Measurements from ENCODE around the gene WRNIP1. TPM values are rescaled to one million over a fixed set of nuclear protein-coding genes. Genes with fewer than 3 reads are reported as not detected.

WRNIP1 gene
- total and polyA plus RNA-seq, 2 of the 13 experiments (the other 11 are each of a cell fraction or from before 2014, with no cell fraction given) = 77.7 to 90.3 TPM

DNA sequence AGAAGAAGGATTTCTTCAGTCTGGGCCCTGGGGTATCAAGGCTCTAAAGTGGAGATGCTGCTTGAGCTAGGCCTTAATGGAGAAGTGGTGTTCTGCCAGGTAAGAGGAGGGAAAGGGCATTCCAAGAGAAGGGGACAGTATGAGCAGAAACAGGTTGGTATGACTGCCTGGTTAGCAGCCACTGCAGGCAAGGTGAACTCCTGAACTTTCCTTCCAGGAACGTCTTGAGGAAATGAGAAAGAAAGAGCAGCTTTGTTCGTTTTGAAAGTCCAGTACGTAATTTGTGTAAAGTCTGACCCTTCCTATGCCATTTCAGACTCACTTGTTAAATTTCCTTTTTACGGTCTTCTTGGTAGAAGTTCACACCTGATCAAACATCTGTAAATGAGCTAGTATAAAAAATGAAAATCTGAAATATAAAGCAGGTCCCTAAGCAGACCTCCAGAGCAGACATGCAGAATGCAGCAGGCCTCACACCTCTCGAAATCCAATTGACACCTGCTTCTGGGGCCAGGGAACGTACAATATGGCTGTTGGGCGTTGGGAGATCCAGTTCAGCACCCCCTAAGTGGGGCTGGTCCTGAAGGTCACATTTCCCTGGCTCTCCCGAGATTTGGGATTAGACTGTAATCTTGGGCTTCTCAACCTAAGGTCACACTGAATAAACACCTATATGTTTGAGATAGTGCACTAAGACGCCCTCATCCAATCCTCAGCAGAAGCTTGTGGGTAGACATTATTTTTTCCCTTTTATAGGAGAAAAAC, 48.1 kb upstream of the WRNIP1 start:
- no peaks in the 10 kb centered on the region for H3K36me3 ChIP-seq (replicated peaks in 1 of 2; ENCODE audit: control insufficient read depth in 1 of 2, insufficient read depth in 2 of 2, low read length in 2 of 2)
- H3K27me3 ChIP-seq (ENCODE audit: control insufficient read depth in 1 of 2, insufficient read depth in 2 of 2, low read length in 2 of 2) = no peaks in the 10 kb centered on the region; a peak in 1 of 5 replicates
- BruUV-seq (replicated peaks) = no TSS peak
- ChIA-PET CTCF (ENCODE audit: low intra/inter-chr PET ratio, low total read pairs) (no interaction called here), POLR2A (no interaction called here)
- H4K20me1 ChIP-seq (ENCODE audit: insufficient read depth, low read length) = no peaks in the 10 kb centered on the region
- H3K27ac ChIP-seq (ENCODE audit: extremely low read length, insufficient read depth, low read length) = no peak overlapping the region
- H3K4me1 ChIP-seq (ENCODE audit: insufficient read depth, low read length) = peaks cover 14% of the 10 kb centered on the region
- DNase-seq (ENCODE audit: low spot score) (no peak), ATAC-seq (no peak), FAIRE-seq (no peak)
- H3K9me3 ChIP-seq (ENCODE audit: low read length) = no peaks in the 10 kb centered on the region
- H3K4me3 ChIP-seq (replicated peaks in 1 of 3; ENCODE audit: insufficient read depth in 1 of 3, low read depth in 2 of 3, low read length in 3 of 3) = no peak overlapping the region
- intact Hi-C loops (cut with micrococcal nuclease; ENCODE audit: unreplicated experiment) = no loop called here
- in situ Hi-C loops (cut with HindIII; ENCODE audit: extremely low pct_ligation_motif_present, low pct_unique_long_range_greater_than_20kb) = no loop called here
- H2AFZ ChIP-seq (ENCODE audit: low read length) = no peak overlapping the region
- no peak overlapping the region for H3K9ac ChIP-seq (ENCODE audit: insufficient read depth, low read depth, low read length)
- no peak overlapping the region for H3K4me2 ChIP-seq (ENCODE audit: low read depth, low read length)
- WGBS (ENCODE audit: low lambda C conversion rate) = 45% methylated on average over 9 of the region's 9 CpGs
- no peaks in the 10 kb centered on the region for H3K79me2 ChIP-seq (ENCODE audit: insufficient read depth, low read length)
- TF ChIP-seq FOXA3 (CRISPR knock-in tag; IDR thresholded peaks at IDR 0.05) (no peak), ZSCAN22 (CRISPR knock-in tag; IDR thresholded peaks at IDR 0.05) (no peak), HNRNPL (IDR thresholded peaks at IDR 0.05; ENCODE audit: low read depth, low read length) (no peak), KMT2B (CRISPR knock-in tag; IDR thresholded peaks at IDR 0.05) (no peak), ZNF552 (CRISPR knock-in tag; IDR thresholded peaks at IDR 0.05; ENCODE audit: borderline replicate concordance) (no peak), EHMT2 (IDR thresholded peaks at IDR 0.05; ENCODE audit: borderline replicate concordance, low read depth, low read length) (no peak), ZNF12 (CRISPR knock-in tag; IDR thresholded peaks at IDR 0.05) (no peak), MEIS2 (CRISPR knock-in tag; IDR thresholded peaks at IDR 0.05) (no peak), ZNF747 (CRISPR knock-in tag; IDR thresholded peaks at IDR 0.05; ENCODE audit: borderline replicate concordance) (no peak), CHD2 (IDR thresholded peaks at IDR 0.05; ENCODE audit: low read depth, low read length) (no peak), MIER2 (CRISPR knock-in tag; IDR thresholded peaks at IDR 0.05) (no peak), HOXA9 (CRISPR knock-in tag; IDR thresholded peaks at IDR 0.05; ENCODE audit: borderline replicate concordance) (no peak), DPF2 (CRISPR knock-in tag; IDR thresholded peaks at IDR 0.05; ENCODE audit: borderline replicate concordance, low read depth) (no peak), NRL (CRISPR knock-in tag; IDR thresholded peaks at IDR 0.05; ENCODE audit: borderline replicate concordance) (no peak), GZF1 (CRISPR knock-in tag; IDR thresholded peaks at IDR 0.05) (no peak), HNRNPLL (IDR thresholded peaks at IDR 0.05; ENCODE audit: low read depth, low read length, poor library complexity, severe bottlenecking) (no peak), ZNF383 (CRISPR knock-in tag; IDR thresholded peaks at IDR 0.05; ENCODE audit: borderline replicate concordance) (no peak), KLF13 (CRISPR knock-in tag; IDR thresholded peaks at IDR 0.05) (no peak)
- TF ChIP-seq, protein P1, sequence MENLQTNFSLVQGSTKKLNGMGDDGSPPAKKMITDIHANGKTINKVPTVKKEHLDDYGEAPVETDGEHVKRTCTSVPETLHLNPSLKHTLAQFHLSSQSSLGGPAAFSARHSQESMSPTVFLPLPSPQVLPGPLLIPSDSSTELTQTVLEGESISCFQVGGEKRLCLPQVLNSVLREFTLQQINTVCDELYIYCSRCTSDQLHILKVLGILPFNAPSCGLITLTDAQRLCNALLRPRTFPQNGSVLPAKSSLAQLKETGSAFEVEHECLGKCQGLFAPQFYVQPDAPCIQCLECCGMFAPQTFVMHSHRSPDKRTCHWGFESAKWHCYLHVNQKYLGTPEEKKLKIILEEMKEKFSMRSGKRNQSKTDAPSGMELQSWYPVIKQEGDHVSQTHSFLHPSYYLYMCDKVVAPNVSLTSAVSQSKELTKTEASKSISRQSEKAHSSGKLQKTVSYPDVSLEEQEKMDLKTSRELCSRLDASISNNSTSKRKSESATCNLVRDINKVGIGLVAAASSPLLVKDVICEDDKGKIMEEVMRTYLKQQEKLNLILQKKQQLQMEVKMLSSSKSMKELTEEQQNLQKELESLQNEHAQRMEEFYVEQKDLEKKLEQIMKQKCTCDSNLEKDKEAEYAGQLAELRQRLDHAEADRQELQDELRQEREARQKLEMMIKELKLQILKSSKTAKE (CRISPR knock-in tag; IDR thresholded peaks at IDR 0.05; ENCODE audit: borderline replicate concordance) = no peak
- TF ChIP-seq, protein P2, sequence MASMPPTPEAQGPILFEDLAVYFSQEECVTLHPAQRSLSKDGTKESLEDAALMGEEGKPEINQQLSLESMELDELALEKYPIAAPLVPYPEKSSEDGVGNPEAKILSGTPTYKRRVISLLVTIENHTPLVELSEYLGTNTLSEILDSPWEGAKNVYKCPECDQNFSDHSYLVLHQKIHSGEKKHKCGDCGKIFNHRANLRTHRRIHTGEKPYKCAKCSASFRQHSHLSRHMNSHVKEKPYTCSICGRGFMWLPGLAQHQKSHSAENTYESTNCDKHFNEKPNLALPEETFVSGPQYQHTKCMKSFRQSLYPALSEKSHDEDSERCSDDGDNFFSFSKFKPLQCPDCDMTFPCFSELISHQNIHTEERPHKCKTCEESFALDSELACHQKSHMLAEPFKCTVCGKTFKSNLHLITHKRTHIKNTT (CRISPR knock-in tag; IDR thresholded peaks at IDR 0.05) = no peak

Data from HepG2 (cell line).